Right atrium auricular region (tissue), 2 donors: Measurements from ENCODE around the gene IPO8. TPM values are rescaled to one million over a fixed set of nuclear protein-coding genes. Genes with fewer than 3 reads are reported as not detected.

Experiments used
- DNase-seq: peaks from one replicate; pipeline ENCODE4 v3.0.0-alpha.2; 2019; ENCODE audit warnings: low spot score
- H3K27ac ChIP-seq, 2 donors: fragments of 200-600 bp; sonication (generic); 1 replicate in 1 of 2; 2 replicates in 1 of 2; pipeline ENCODE4 v1.5.1; 2016 to 2019
- H3K27me3 ChIP-seq, 2 donors: fragments of 200-600 bp; sonication (generic); one replicate each; pipeline versions ENCODE4 v1.5.1 to v1.6.0; 2017 to 2019
- H3K36me3 ChIP-seq: fragments of 200-600 bp; sonication (generic); one replicate; pipeline ENCODE4 v1.5.1; 2016
- H3K4me1 ChIP-seq, 2 donors: fragments of 200-600 bp; sonication (generic); one replicate each; pipeline versions ENCODE4 v1.5.1 to v1.6.0; 2017 to 2019
- H3K4me3 ChIP-seq, 2 donors: fragments of 200-600 bp; sonication (generic); 1 replicate in 1 of 2; 2 replicates in 1 of 2; pipeline ENCODE4 v1.5.1; 2017 to 2019; ENCODE audit warnings: mild to moderate bottlenecking in 1 of 2, moderate library complexity in 1 of 2
- H3K9me3 ChIP-seq, 2 donors: fragments of 200-600 bp; sonication (generic); one replicate each; pipeline ENCODE4 v1.5.1; 2019
- CTCF ChIP-seq, 2 donors: fragments of 200-600 bp; sonication (generic); IDR thresholded peaks; one replicate each; pipeline ENCODE4 v1.5.1; 2019; ENCODE audit warnings: antibody characterized with exemption in 2 of 2
- total RNA-seq, 2 donors: library from RNA; depleted of rRNA; stranded (reverse); fragments of >200 nt; gene quantifications; one replicate each; pipeline ENCODE4 v1.1.0, GENCODE V29; 2016

IPO8 gene
- total RNA-seq, 2 donors from 2014 or later, result 18.0 to 23.3 TPM

GRCh38 chr12:30582943-30583342 is 112.7 kb downstream of the IPO8 start:
- H3K4me1 ChIP-seq, result no peaks in the 10 kb centered on the region
- no peak overlapping the region for H3K27ac ChIP-seq
- no peaks in the 10 kb centered on the region for H3K9me3 ChIP-seq
- no peak overlapping the region for H3K4me3 ChIP-seq
- no peak for DNase-seq
- no peaks in the 10 kb centered on the region for H3K27me3 ChIP-seq
- no peaks in the 10 kb centered on the region for H3K36me3 ChIP-seq
- no peak for TF ChIP-seq CTCF (IDR thresholded peaks at IDR 0.05)

GRCh38 chr12:30580344-30580743 is 115.3 kb downstream of the IPO8 start:
- Histone ChIP-seq H3K9me3 (no peaks in the 10 kb centered on the region), H3K27me3 (no peaks in the 10 kb centered on the region), H3K27ac (no peak overlapping the region), H3K4me3 (no peak overlapping the region), H3K4me1 (no peaks in the 10 kb centered on the region), H3K36me3 (no peaks in the 10 kb centered on the region)
- no peak for TF ChIP-seq CTCF (IDR thresholded peaks at IDR 0.05)
- no peak for DNase-seq

Other genes starting within 250 kb of the IPO8 start
- gene CAPRIN2, start 59.1 kb upstream of the IPO8 start, total RNA-seq, result 10 to 100 TPM; 20.9 to 34.3 TPM
- 1 to 10 TPM; 2.5 to 4.1 TPM for gene TSPAN11, start 230.9 kb upstream of the IPO8 start, total RNA-seq